Measurements from ENCODE around the gene EML4. TPM values are rescaled to one million over a fixed set of nuclear protein-coding genes. Genes with fewer than 3 reads are reported as not detected.

Gene EML4
- total RNA-seq, 1 experiment from 2014 or later: 31.2 TPM

GRCh38 chr2:42360890-42361727, 192.0 kb downstream of the EML4 start, which contains the start of gene COX7A2L:
Gene COX7A2L (minus strand): TSS chr2:42361217. CDS start chr2:42361161, 56 bp downstream.
- Mint-ChIP-seq H3K4me3 (ENCODE audit: unreplicated experiment) (peak within 1 kb of the TSS; percentile 79), H3K9me3 (ENCODE audit: unreplicated experiment) (no peaks in the 10 kb centered on the region), H3K27ac (ENCODE audit: low read depth, unreplicated experiment) (peak within 1 kb of the TSS; percentile 86), H3K36me3 (ENCODE audit: insufficient read depth, unreplicated experiment) (peaks cover 19% of the 10 kb centered on the region), H3K4me1 (ENCODE audit: insufficient read depth, unreplicated experiment) (peaks cover 32% of the 10 kb centered on the region), H3K27me3 (ENCODE audit: insufficient read depth, unreplicated experiment) (no peaks in the 10 kb centered on the region)
- intact Hi-C loops (cut with micrococcal nuclease): loop anchor here (1.0 to 10.0 kb wide), 3 partner anchors 60 to 304 kb away; no protein-coding TSS in a partner anchor
- CTCF ChIA-PET: interaction anchor here (0.6 to 3.5 kb wide), 5 partner anchors 11 to 275 kb away, joined by 3 to 14 read pairs (median 9); no protein-coding TSS in a partner anchor
- peak; percentile 96 for DNase-seq (ENCODE audit: unreplicated experiment)
- TF ChIP-seq, protein P1, sequence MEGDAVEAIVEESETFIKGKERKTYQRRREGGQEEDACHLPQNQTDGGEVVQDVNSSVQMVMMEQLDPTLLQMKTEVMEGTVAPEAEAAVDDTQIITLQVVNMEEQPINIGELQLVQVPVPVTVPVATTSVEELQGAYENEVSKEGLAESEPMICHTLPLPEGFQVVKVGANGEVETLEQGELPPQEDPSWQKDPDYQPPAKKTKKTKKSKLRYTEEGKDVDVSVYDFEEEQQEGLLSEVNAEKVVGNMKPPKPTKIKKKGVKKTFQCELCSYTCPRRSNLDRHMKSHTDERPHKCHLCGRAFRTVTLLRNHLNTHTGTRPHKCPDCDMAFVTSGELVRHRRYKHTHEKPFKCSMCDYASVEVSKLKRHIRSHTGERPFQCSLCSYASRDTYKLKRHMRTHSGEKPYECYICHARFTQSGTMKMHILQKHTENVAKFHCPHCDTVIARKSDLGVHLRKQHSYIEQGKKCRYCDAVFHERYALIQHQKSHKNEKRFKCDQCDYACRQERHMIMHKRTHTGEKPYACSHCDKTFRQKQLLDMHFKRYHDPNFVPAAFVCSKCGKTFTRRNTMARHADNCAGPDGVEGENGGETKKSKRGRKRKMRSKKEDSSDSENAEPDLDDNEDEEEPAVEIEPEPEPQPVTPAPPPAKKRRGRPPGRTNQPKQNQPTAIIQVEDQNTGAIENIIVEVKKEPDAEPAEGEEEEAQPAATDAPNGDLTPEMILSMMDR (IDR thresholded peaks at IDR 0.05; ENCODE audit: unreplicated experiment): no peak
- POLR2A ChIA-PET: interaction anchor here (0.6 to 5.8 kb wide), 17 partner anchors 8 to 1162 kb away, joined by 3 to 59 read pairs (median 4); no protein-coding TSS in a partner anchor
- BruUV-seq (replicated peaks): no TSS peak

DNA sequence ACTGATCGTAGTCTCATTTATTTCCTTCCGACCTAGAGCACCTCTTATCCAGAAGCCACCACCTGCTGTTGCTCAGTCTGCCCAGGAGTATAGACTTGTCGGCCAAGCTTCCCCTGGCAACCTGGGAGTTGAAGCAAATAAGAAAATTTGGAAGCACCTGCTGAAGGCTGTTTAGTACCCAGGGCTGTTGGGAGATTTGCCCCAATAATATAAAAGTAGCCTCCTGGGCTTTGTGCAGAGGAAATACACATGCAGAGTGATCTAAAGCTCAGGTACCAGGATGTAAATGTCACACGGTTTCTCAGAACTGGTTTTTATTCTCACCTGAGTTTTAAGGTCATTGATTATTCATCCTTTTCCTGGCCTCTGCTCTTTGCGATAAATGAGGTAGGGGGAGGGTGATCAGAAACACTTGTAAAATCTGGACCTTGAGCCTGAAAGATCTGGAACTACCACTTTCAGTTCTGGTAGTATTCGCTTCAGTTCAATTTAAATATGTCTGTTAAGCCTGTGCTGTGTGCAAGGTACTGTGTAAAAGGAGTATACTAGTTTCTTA, 192.7 kb downstream of the EML4 start:
- Mint-ChIP-seq H3K27ac (ENCODE audit: low read depth, unreplicated experiment) (peak overlapping the region; percentile 86), H3K36me3 (ENCODE audit: insufficient read depth, unreplicated experiment) (peaks cover 12% of the 10 kb centered on the region), H3K27me3 (ENCODE audit: insufficient read depth, unreplicated experiment) (no peaks in the 10 kb centered on the region), H3K9me3 (ENCODE audit: unreplicated experiment) (no peaks in the 10 kb centered on the region), H3K4me1 (ENCODE audit: insufficient read depth, unreplicated experiment) (peaks cover 29% of the 10 kb centered on the region), H3K4me3 (ENCODE audit: unreplicated experiment) (peak overlapping the region; percentile 79)
- TF ChIP-seq, protein P1 (IDR thresholded peaks at IDR 0.05; ENCODE audit: unreplicated experiment): peak; percentile 8
- DNase-seq (ENCODE audit: unreplicated experiment): no peak
- intact Hi-C loops (cut with micrococcal nuclease): loop anchor here (1.0 to 10.0 kb wide), 3 partner anchors 59 to 303 kb away; no protein-coding TSS in a partner anchor
- POLR2A ChIA-PET: interaction anchor here (0.6 to 5.8 kb wide), 13 partner anchors 9 to 1161 kb away, joined by 3 to 59 read pairs (median 4); no protein-coding TSS in a partner anchor
- no TSS peak for BruUV-seq (replicated peaks)
- CTCF ChIA-PET: interaction anchor here (0.5 to 3.5 kb wide), 9 partner anchors 10 to 1615 kb away, joined by 3 to 14 read pairs (median 3); no protein-coding TSS in a partner anchor

GRCh38 chr2:42363413-42363812, 194.3 kb downstream of the EML4 start:
- intact Hi-C loops (cut with micrococcal nuclease): loop anchor here (10.0 kb wide), 1 partner anchor 301 kb away; no protein-coding TSS in a partner anchor
- Mint-ChIP-seq H3K27ac (ENCODE audit: low read depth, unreplicated experiment) (no peak overlapping the region), H3K27me3 (ENCODE audit: insufficient read depth, unreplicated experiment) (no peaks in the 10 kb centered on the region), H3K36me3 (ENCODE audit: insufficient read depth, unreplicated experiment) (no peaks in the 10 kb centered on the region), H3K4me1 (ENCODE audit: insufficient read depth, unreplicated experiment) (peaks cover 26% of the 10 kb centered on the region), H3K4me3 (ENCODE audit: unreplicated experiment) (no peak overlapping the region), H3K9me3 (ENCODE audit: unreplicated experiment) (no peaks in the 10 kb centered on the region)
- TF ChIP-seq, protein P1 (IDR thresholded peaks at IDR 0.05; ENCODE audit: unreplicated experiment): no peak
- ChIA-PET CTCF (interaction anchor here (0.7 to 3.5 kb wide), 3 partner anchors 8 to 268 kb away, joined by 5 to 14 read pairs (median 9); no protein-coding TSS in a partner anchor), POLR2A (interaction anchor here (0.5 to 5.8 kb wide), 2 partner anchors 9 to 121 kb away, joined by 3 to 25 read pairs; no protein-coding TSS in a partner anchor)
- no peak for DNase-seq (ENCODE audit: unreplicated experiment)
- BruUV-seq (replicated peaks): no TSS peak

DNA sequence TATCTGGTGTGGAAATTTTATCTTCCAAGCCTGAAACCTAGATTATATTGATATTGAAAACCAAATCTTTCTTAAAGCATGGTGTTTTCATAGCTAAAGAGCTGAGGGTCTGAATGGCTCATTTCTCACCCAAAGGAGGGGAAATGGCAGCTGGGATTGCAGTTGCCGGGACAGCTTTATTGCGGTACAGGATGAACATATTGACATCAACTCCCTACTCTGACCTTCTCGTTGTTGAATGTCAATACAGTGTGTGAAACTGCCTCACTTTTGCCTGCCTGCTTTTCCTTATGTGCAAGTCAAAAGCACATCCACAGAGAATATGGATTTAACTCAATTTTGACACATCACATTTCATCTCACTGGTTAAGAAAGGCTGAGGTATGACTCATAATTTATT, 195.5 kb downstream of the EML4 start:
- POLR2A ChIA-PET: no interaction called here
- Mint-ChIP-seq H3K4me1 (ENCODE audit: insufficient read depth, unreplicated experiment) (peaks cover 21% of the 10 kb centered on the region), H3K27me3 (ENCODE audit: insufficient read depth, unreplicated experiment) (no peaks in the 10 kb centered on the region), H3K27ac (ENCODE audit: low read depth, unreplicated experiment) (no peak overlapping the region), H3K9me3 (ENCODE audit: unreplicated experiment) (no peaks in the 10 kb centered on the region), H3K4me3 (ENCODE audit: unreplicated experiment) (no peak overlapping the region), H3K36me3 (ENCODE audit: insufficient read depth, unreplicated experiment) (no peaks in the 10 kb centered on the region)
- CTCF ChIA-PET: no interaction called here
- TF ChIP-seq, protein P1 (IDR thresholded peaks at IDR 0.05; ENCODE audit: unreplicated experiment): no peak
- BruUV-seq (replicated peaks): no TSS peak
- intact Hi-C loops (cut with micrococcal nuclease): loop anchor here (10.0 kb wide), 1 partner anchor 300 kb away; no protein-coding TSS in a partner anchor
- DNase-seq (ENCODE audit: unreplicated experiment): no peak

All from MCF 10A (cell line).